ENCODE data around the gene ANKRD42. TPM values are rescaled to one million over a fixed set of nuclear protein-coding genes. Genes with fewer than 3 reads are reported as not detected.

ANKRD42 gene
- total and polyA plus RNA-seq, 2 donors (not counting 3 experiments of a cell fraction or from before 2014, with no cell fraction given) = 3.3 to 6.6 TPM

DNA sequence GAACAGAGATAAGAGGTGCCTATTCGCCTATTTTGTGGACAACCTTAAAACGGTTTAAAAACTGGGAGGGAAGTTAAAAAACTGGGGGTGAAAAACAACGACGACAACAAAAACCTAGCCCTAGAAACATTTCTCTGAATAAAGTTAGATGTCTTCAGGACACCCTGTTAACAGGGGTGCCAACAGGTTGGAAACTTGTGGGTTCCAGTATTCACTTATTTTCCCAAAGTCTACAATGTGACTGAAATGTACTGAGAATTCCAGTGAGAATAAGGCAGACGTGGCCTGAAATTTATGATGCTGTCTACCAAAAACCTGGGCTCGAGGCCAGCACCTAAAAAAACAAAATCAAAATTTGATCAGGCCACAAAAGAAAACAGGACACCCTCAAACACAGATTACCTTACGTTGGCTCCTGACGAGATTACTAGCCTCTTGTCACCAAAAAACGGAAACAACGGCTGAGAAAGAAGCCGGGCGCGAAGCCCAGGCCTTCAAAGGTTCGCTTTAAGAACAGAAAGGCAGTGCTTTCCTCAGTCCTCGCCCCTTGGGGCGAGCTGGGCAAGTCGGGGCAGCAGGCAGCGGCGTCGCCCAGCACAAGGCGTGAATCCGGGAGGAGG, 91.7 kb downstream of the ANKRD42 start:
- DNase-seq (ENCODE audit: low read depth, low spot score) (no peak), FAIRE-seq (peak; percentile 31)
- no peaks in the 10 kb centered on the region for H3K36me3 ChIP-seq (ENCODE audit: control insufficient read depth in 2 of 2, extremely low read depth in 1 of 2, insufficient read depth in 2 of 2, low read length in 2 of 2)
- dilution Hi-C loops (cut with MboI; ENCODE audit: extremely low pct_ligation_motif_present, low sequenced_read_pairs) (no loop called here), intact Hi-C loops (cut with micrococcal nuclease) (loop anchor here (1.0 to 10.0 kb wide), 3 partner anchors 27 to 380 kb away; partner anchors contain the start of genes DDIAS and PRCP)
- H3K9me1 ChIP-seq (replicated peaks; ENCODE audit: control insufficient read depth, extremely low read depth, insufficient read depth, low read length) = no peaks in the 10 kb centered on the region
- peaks cover 36% of the 10 kb centered on the region for H3K79me2 ChIP-seq (ENCODE audit: control insufficient read depth, insufficient read depth, low read length)
- no peaks in the 10 kb centered on the region for H3K27me3 ChIP-seq (ENCODE audit: control insufficient read depth in 2 of 2, insufficient read depth in 2 of 2, low read length in 2 of 2)
- H3K27ac ChIP-seq (ENCODE audit: insufficient read depth, low read depth, low read length) = peak overlapping the region; percentile 86
- peak overlapping the region; percentile 47 to 100 (median 85) for H3K4me3 ChIP-seq (replicated peaks in 1 of 3; ENCODE audit: insufficient read depth in 1 of 3, low read depth in 1 of 3, low read length in 3 of 3)
- BruUV-seq (replicated peaks) = TSS peak; percentile 53
- H4K20me1 ChIP-seq (replicated peaks; ENCODE audit: control insufficient read depth, extremely low read depth, insufficient read depth, low read length) = no peaks in the 10 kb centered on the region
- ChIA-PET POLR2A (interaction anchor here (1.0 to 1.2 kb wide), 2 partner anchors 27 to 128 kb away, joined by 3 to 5 read pairs; partner anchors contain the start of gene PCF11), CTCF (interaction anchor here (0.8 to 1.0 kb wide), 2 partner anchors 8 to 10 kb away, joined by 3 to 5 read pairs; no protein-coding TSS in a partner anchor)
- peak overlapping the region; percentile 38 for H2AFZ ChIP-seq (ENCODE audit: low read depth, low read length)
- H3K4me2 ChIP-seq (ENCODE audit: insufficient read depth, low read length) = peak overlapping the region; percentile 83
- no peaks in the 10 kb centered on the region for H3K9me3 ChIP-seq (replicated peaks; ENCODE audit: control insufficient read depth, insufficient read depth, low read length)
- peak; percentile 71 for TF ChIP-seq MYC (IDR thresholded peaks at IDR 0.05; ENCODE audit: low read depth, low read length)
- TF ChIP-seq GATA2 (IDR thresholded peaks at IDR 0.05; ENCODE audit: insufficient read depth, insufficient read length, low read depth, low read length) = no peak
- no peak for TF ChIP-seq POLR2AphosphoS5 (IDR thresholded peaks at IDR 0.05; ENCODE audit: insufficient read depth, low read depth, low read length)
- H3K4me1 ChIP-seq (ENCODE audit: control insufficient read depth, extremely low read depth, insufficient read depth, low read length) = peaks cover 9% of the 10 kb centered on the region
- H3K9ac ChIP-seq (replicated peaks; ENCODE audit: extremely low read depth, insufficient read depth, low read length) = peak overlapping the region; percentile 90

DNA sequence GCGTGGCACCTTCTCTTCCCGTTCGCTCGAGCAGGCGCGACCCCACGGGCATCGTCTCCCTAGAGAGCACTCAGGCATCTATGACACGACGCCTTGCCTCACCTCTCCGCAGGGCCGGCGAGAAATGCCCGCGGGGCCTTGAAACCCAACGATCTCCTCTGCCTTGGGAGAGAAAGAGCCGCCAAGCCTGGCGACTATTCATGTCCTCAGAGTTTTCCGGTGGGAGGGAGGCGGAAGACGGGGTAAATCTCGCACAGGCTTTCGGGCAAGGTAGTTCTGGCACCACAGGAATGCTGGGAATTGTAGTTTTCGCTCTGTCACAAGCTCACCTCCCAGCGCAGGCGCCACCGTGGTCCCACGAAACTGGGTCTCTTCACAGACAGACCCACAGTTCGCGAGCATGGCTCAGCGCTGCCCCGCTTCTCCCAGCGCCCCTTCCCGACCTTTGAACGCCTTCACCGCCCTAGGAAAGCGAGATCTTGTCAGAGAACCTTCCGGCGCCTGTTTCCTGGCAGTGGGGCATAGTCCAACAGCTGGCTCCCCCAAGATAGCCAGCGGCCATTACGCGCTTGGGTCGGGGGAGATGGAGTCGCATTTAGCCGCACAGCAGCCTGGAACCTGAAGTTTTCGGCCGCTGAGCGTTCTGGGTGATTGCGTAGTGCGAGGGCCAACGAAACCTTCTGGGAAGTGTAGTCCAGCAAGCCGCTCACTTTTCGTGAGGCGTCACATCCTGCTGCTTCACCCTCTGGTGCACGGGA, 92.4 kb downstream of the ANKRD42 start, which contains the start of gene CCDC90B:
CCDC90B (minus strand) TSS at position 597 of the 758 bp plus-strand sequence; CDS start at position 202, 395 bp downstream.
- peak within 1 kb of the TSS; percentile 86 for H3K27ac ChIP-seq (ENCODE audit: insufficient read depth, low read depth, low read length)
- peak within 1 kb of the TSS; percentile 76 for H2AFZ ChIP-seq (ENCODE audit: low read depth, low read length)
- TSS peak; percentile 82 for BruUV-seq (replicated peaks)
- no peaks in the 10 kb centered on the region for H3K9me3 ChIP-seq (replicated peaks; ENCODE audit: control insufficient read depth, insufficient read depth, low read length)
- peaks cover 9% of the 10 kb centered on the region for H3K4me1 ChIP-seq (ENCODE audit: control insufficient read depth, extremely low read depth, insufficient read depth, low read length)
- no peaks in the 10 kb centered on the region for H4K20me1 ChIP-seq (replicated peaks; ENCODE audit: control insufficient read depth, extremely low read depth, insufficient read depth, low read length)
- H3K27me3 ChIP-seq (ENCODE audit: control insufficient read depth in 2 of 2, insufficient read depth in 2 of 2, low read length in 2 of 2) = peaks cover 0 to under 1% of the 10 kb centered on the region in 2 experiments
- dilution Hi-C loops (cut with MboI; ENCODE audit: extremely low pct_ligation_motif_present, low sequenced_read_pairs) = no loop called here
- ChIA-PET POLR2A (interaction anchor here (1.0 to 1.2 kb wide), 2 partner anchors 26 to 129 kb away, joined by 3 to 5 read pairs; partner anchors contain the start of gene PCF11), CTCF (interaction anchor here (0.7 to 1.1 kb wide), 4 partner anchors 10 to 359 kb away, joined by 3 to 5 read pairs (median 3); no protein-coding TSS in a partner anchor)
- no peaks in the 10 kb centered on the region for H3K9me1 ChIP-seq (replicated peaks; ENCODE audit: control insufficient read depth, extremely low read depth, insufficient read depth, low read length)
- peak within 1 kb of the TSS; percentile 90 for H3K9ac ChIP-seq (replicated peaks; ENCODE audit: extremely low read depth, insufficient read depth, low read length)
- intact Hi-C loops (cut with micrococcal nuclease) = loop anchor here (1.0 to 10.0 kb wide), 5 partner anchors 28 to 381 kb away; partner anchors contain the start of genes DDIAS, PCF11 and PRCP
- FAIRE-seq = peak; percentile 91
- peak; percentile 98 for DNase-seq (ENCODE audit: low read depth, low spot score)
- H3K79me2 ChIP-seq (ENCODE audit: control insufficient read depth, insufficient read depth, low read length) = peaks cover 36% of the 10 kb centered on the region
- peak; percentile 92 for TF ChIP-seq POLR2A (IDR thresholded peaks at IDR 0.05; ENCODE audit: low read depth, low read length)
- peak; percentile 87 for TF ChIP-seq POLR2AphosphoS5 (IDR thresholded peaks at IDR 0.05; ENCODE audit: insufficient read depth, low read depth, low read length)
- TF ChIP-seq, protein P1, sequence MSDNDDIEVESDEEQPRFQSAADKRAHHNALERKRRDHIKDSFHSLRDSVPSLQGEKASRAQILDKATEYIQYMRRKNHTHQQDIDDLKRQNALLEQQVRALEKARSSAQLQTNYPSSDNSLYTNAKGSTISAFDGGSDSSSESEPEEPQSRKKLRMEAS (IDR thresholded peaks at IDR 0.05; ENCODE audit: insufficient read depth, insufficient read length) = peak; percentile 3
- no peak for TF ChIP-seq FOS (IDR thresholded peaks at IDR 0.05; ENCODE audit: borderline replicate concordance, insufficient read depth, low read length)
- TF ChIP-seq MYC (IDR thresholded peaks at IDR 0.05; ENCODE audit: low read depth, low read length) = no peak
- no peak for TF ChIP-seq EZH2 (IDR thresholded peaks at IDR 0.05; ENCODE audit: borderline replicate concordance, low read depth, low read length, severe bottlenecking)
- peak; percentile 12 for TF ChIP-seq JUN (IDR thresholded peaks at IDR 0.05; ENCODE audit: borderline replicate concordance, insufficient read depth, insufficient read length, low read depth)
- no peak for TF ChIP-seq GATA2 (IDR thresholded peaks at IDR 0.05; ENCODE audit: insufficient read depth, insufficient read length, low read depth, low read length)
- TF ChIP-seq, protein P2, sequence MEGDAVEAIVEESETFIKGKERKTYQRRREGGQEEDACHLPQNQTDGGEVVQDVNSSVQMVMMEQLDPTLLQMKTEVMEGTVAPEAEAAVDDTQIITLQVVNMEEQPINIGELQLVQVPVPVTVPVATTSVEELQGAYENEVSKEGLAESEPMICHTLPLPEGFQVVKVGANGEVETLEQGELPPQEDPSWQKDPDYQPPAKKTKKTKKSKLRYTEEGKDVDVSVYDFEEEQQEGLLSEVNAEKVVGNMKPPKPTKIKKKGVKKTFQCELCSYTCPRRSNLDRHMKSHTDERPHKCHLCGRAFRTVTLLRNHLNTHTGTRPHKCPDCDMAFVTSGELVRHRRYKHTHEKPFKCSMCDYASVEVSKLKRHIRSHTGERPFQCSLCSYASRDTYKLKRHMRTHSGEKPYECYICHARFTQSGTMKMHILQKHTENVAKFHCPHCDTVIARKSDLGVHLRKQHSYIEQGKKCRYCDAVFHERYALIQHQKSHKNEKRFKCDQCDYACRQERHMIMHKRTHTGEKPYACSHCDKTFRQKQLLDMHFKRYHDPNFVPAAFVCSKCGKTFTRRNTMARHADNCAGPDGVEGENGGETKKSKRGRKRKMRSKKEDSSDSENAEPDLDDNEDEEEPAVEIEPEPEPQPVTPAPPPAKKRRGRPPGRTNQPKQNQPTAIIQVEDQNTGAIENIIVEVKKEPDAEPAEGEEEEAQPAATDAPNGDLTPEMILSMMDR (IDR thresholded peaks at IDR 0.05; ENCODE audit: extremely low read depth in 1 of 2, insufficient read depth in 1 of 2, low read depth in 1 of 2, low read length in 2 of 2) = peak; percentile 17 to 24
- H3K36me3 ChIP-seq (ENCODE audit: control insufficient read depth in 2 of 2, extremely low read depth in 1 of 2, insufficient read depth in 2 of 2, low read length in 2 of 2) = no peaks in the 10 kb centered on the region
- H3K4me2 ChIP-seq (ENCODE audit: insufficient read depth, low read length) = peak within 1 kb of the TSS; percentile 90
- H3K4me3 ChIP-seq (replicated peaks in 1 of 3; ENCODE audit: insufficient read depth in 1 of 3, low read depth in 1 of 3, low read length in 3 of 3) = peak within 1 kb of the TSS; percentile 47 to 100 (median 85)
